NCI-H1930 (cell line): ENCODE results near the gene PTMA.
"Not testable (repeated sequence)": the region's sequence is repeated elsewhere in the genome, so short reads cannot be mapped to it uniquely, and the experiment has no call there.

Experiments used
- DNase-seq, 2 experiments: peaks; one replicate each; lab custom pipeline; 2025; lab: John Stamatoyannopoulos, UW

PTMA gene

GRCh38 chr2:231696004-231696367 lies 12.3 kb upstream of the PTMA start:
- DNase-seq, result no peak

GRCh38 chr2:231699006-231699405 lies 9.3 kb upstream of the PTMA start:
- DNase-seq, result no peak

GRCh38 chr2:231701456-231702373 lies 6.6 kb upstream of the PTMA start:
- no peak for DNase-seq

GRCh38 chr2:231704017-231704416 lies 4.3 kb upstream of the PTMA start:
- no peak for DNase-seq

GRCh38 chr2:231706731-231707624 lies 1.3 kb upstream of the PTMA start:
- DNase-seq, result peak; percentile 94 to 99

GRCh38 chr2:231707625-231707926 lies 749 bp upstream of the PTMA start:
- no peak for DNase-seq

GRCh38 chr2:231708773-231709635 lies 679 bp downstream of the PTMA start:
- DNase-seq, result peak in 1 of 2 experiments; percentile 36

GRCh38 chr2:231709636-231709980 lies 1.3 kb downstream of the PTMA start:
- peak in 1 of 2 experiments; percentile 13 for DNase-seq

- peak; percentile 62 to 85 for DNase-seq
Measured at GRCh38 chr2:231709981-231710798, 1.9 kb downstream of the PTMA start.

GRCh38 chr2:231710799-231711676 lies 2.7 kb downstream of the PTMA start:
- no peak for DNase-seq

- no peak for DNase-seq
Measured at GRCh38 chr2:231711677-231712450, 3.5 kb downstream of the PTMA start.

GRCh38 chr2:231712451-231713021 lies 4.2 kb downstream of the PTMA start:
- DNase-seq, result not testable (repeated sequence)

GRCh38 chr2:231713406-231713729 lies 5.0 kb downstream of the PTMA start:
- DNase-seq, result not testable (repeated sequence)

- DNase-seq, result peak; percentile 74 to 88
Measured at GRCh38 chr2:231713730-231714638, 5.7 kb downstream of the PTMA start.

GRCh38 chr2:231714639-231715498 lies 6.5 kb downstream of the PTMA start:
- peak; percentile 63 to 78 for DNase-seq

- no peak for DNase-seq
Measured at GRCh38 chr2:231715499-231715837, 7.1 kb downstream of the PTMA start.

GRCh38 chr2:231715988-231716616 lies 7.8 kb downstream of the PTMA start:
- no peak for DNase-seq
